CD4-positive, alpha-beta T cell treated with Interferon gamma for 1 hour (primary cell): Measurements from ENCODE around the gene C4A.
"Not testable (repeated sequence)": the region's sequence is repeated elsewhere in the genome, so short reads cannot be mapped to it uniquely, and the experiment has no call there.

Experiments
- DNase-seq: peaks from one replicate; pipeline ENCODE4 v3.0.0-alpha.2; 2020

Gene C4A

DNA sequence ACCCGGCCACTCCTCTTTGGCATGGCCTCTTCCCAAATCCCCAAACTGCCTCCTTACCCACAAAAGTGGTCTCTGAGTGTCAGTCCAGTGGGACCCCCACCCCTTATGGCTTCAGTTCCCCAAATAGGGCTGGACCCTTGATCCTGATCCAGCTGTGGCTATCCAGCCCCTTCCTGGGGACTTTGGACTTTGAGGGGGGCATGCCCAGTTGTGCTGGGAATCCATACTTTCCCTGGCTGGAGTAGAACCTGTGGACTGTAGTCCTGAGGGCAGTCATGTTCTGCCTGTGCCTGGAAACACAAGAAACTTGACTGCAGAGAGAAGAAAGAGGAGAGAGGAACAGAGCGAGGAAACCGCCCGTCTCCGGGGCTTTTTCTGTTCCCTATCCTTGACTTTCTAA, 55.3 kb downstream of the C4A start:
- not testable (repeated sequence) for DNase-seq

DNA sequence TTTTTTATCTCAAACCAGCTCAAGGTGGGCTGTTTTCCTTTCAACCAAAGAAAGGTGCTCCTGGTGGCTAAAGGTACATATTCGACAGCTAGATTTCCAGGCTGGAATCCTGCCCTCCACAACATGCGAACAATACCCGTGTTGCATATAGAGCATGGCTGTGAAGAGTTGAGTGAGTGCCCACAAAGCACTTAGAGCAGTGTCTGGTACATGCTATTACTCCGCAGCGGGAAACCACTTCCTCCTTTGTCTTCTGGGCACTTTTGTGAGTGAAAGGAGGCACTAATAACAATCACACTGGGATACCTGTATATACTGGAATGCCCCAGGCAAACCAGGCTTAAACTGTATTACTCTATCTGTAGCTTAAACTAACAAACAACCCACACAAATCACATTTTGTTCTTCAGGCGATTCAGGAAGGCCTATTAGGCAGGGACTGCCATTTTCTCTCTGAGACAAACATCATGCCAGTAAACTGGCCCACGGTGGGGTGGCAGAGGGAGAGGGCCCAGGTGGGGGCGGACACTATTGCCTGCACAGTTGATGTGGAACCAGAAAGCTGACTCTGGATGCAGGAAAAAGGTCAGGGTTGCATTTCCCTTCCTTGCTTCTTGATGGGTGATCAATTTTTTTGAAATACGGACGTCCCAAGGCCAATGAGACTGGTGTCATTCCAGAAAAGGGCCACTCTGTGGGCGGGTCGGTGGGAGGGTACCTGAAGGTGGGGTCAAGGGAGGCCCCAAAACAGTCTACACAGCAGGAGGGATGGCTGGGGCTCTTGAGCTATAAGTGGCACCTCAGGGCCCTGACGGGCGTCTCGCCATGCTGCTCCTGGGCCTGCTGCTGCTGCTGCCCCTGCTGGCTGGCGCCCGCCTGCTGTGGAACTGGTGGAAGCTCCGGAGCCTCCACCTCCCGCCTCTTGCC, 56.0 kb downstream of the C4A start, which contains the start of gene CYP21A2:
CYP21A2 (plus strand) TSS at position 818 of the 927 bp plus-strand sequence; CDS start at position 826, 8 bp downstream.
- not testable (repeated sequence) for DNase-seq

DNA sequence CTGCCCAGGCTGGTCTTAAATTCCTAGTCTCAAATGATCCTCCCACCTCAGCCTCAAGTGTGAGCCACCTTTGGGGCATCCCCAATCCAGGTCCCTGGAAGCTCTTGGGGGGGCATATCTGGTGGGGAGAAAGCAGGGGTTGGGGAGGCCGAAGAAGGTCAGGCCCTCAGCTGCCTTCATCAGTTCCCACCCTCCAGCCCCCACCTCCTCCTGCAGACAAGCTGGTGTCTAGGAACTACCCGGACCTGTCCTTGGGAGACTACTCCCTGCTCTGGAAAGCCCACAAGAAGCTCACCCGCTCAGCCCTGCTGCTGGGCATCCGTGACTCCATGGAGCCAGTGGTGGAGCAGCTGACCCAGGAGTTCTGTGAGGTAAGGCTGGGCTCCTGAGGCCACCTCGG, 57.0 kb downstream of the C4A start:
- not testable (repeated sequence) for DNase-seq

DNA sequence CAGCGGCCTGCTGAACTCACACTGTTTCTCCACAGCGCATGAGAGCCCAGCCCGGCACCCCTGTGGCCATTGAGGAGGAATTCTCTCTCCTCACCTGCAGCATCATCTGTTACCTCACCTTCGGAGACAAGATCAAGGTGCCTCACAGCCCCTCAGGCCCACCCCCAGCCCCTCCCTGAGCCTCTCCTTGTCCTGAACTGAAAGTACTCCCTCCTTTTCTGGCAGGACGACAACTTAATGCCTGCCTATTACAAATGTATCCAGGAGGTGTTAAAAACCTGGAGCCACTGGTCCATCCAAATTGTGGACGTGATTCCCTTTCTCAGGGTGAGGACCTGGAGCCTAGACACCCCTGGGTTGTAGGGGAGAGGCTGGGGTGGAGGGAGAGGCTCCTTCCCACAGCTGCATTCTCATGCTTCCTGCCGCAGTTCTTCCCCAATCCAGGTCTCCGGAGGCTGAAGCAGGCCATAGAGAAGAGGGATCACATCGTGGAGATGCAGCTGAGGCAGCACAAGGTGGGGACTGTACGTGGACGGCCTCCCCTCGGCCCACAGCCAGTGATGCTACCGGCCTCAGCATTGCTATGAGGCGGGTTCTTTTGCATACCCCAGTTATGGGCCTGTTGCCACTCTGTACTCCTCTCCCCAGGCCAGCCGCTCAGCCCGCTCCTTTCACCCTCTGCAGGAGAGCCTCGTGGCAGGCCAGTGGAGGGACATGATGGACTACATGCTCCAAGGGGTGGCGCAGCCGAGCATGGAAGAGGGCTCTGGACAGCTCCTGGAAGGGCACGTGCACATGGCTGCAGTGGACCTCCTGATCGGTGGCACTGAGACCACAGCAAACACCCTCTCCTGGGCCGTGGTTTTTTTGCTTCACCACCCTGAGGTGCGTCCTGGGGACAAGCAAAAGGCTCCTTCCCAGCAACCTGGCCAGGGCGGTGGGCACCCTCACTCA, 57.7 kb downstream of the C4A start:
- DNase-seq = not testable (repeated sequence)

DNA sequence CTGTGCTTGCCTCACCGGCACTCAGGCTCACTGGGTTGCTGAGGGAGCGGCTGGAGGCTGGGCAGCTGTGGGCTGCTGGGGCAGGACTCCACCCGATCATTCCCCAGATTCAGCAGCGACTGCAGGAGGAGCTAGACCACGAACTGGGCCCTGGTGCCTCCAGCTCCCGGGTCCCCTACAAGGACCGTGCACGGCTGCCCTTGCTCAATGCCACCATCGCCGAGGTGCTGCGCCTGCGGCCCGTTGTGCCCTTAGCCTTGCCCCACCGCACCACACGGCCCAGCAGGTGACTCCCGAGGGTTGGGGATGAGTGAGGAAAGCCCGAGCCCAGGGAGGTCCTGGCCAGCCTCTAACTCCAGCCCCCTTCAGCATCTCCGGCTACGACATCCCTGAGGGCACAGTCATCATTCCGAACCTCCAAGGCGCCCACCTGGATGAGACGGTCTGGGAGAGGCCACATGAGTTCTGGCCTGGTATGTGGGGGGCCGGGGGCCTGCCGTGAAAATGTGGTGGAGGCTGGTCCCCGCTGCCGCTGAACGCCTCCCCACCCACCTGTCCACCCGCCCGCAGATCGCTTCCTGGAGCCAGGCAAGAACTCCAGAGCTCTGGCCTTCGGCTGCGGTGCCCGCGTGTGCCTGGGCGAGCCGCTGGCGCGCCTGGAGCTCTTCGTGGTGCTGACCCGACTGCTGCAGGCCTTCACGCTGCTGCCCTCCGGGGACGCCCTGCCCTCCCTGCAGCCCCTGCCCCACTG, 58.6 kb downstream of the C4A start:
- DNase-seq = not testable (repeated sequence)

DNA sequence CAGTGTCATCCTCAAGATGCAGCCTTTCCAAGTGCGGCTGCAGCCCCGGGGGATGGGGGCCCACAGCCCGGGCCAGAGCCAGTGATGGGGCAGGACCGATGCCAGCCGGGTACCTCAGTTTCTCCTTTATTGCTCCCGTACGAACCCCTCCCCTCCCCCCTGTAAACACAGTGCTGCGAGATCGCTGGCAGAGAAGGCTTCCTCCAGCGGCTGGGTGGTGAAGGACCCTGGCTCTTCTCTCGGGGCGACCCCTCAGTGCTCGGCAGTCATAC, 59.1 kb downstream of the C4A start:
- DNase-seq = not testable (repeated sequence)

DNA sequence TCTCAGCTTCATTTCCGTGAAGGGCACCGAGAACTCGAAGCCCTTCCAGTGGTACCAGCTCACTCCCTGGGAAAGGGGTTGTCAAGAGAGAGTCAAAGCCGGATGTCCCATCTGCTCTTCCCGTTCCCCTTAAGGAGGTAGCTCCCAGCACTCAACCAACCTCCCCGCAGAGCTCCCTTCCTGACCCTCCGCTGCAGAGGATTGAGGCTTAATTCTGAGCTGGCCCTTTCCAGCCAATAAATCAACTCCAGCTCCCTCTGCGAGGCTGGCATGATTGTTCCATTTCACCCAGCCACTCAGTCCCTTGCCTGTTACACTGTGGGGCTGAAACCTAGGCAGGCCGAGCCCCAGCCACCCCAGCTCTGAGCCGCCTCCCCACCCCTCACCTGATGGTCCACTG, 59.5 kb downstream of the C4A start:
- DNase-seq = not testable (repeated sequence)

DNA sequence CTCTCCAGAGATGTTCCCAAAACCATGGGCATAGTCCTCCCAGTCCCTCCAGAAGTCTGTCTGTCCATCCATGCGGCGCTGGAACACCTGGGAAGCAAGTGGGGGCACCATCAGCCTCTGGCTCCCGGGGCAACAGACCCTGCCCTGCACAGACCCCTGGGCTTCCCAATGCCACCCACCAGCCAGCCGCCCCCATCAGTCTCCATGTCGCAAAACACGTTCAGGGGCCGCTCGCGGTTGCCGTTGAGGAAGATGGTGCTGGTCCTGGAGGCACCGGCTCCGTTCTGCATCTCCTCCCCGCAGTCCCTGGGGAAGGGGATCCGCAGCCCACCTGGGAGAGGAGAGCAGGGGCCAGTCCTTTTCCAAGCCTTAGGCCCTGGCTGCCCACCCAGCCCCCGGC, 60.4 kb downstream of the C4A start:
- DNase-seq = not testable (repeated sequence)

DNA sequence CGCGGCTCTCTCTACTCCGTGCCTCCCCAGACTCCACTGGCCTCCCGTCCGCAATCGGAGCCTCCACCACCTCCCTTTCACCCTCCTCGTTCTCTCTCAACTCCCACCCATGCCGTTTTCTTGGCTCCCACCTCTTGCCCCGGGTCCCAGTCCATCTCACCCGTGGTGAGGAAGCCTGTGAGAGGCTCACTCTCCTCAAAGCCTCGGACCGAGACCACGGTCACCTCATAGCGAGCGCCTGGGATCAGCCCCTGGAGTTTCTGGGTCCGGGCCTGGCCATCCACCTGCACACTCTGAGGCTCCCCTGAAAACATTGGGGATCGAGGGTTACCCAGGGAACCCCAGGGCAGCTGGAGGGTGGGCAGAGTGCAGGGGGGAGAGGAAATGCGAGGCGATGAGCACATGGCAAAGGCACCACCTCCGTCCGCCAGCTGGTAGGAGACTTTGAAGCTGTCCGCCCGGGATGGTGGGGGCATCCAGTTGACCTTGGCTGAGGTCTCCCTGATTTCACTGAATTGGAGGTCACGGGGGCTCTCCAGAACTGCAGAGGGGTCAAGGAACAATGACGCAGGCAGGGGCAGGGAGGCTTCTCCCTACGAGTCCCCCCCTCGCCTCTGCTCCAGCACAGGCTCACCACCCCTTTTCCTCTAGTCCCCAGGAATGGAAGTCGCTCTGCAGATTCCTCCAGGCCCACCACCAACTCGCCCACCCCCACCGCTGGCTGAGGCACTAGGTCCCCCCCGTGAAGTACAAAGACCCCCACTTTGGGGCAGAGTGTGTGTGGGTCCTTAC, 61.9 kb downstream of the C4A start:
- DNase-seq = not testable (repeated sequence)

DNA sequence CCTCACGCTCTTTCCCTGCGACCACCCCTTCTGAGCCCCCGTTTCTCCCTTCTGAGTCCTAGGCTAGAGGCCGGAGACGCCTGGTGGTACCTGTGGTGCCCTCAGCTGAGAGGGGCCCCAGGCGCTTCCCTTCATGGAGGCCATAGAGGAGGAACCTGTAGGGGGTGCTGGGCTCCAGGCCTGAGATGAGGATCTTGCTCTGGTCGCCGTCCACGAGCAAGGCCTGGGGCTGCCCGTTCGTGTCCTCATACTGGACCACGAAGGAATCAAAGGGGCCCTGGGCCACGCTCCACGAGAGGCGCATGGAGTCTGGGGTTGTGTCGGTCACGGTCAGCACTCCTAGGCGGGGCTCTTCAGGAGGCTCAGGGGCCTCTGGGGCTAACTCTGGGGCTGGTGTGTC, 63.1 kb downstream of the C4A start:
- not testable (repeated sequence) for DNase-seq

DNA sequence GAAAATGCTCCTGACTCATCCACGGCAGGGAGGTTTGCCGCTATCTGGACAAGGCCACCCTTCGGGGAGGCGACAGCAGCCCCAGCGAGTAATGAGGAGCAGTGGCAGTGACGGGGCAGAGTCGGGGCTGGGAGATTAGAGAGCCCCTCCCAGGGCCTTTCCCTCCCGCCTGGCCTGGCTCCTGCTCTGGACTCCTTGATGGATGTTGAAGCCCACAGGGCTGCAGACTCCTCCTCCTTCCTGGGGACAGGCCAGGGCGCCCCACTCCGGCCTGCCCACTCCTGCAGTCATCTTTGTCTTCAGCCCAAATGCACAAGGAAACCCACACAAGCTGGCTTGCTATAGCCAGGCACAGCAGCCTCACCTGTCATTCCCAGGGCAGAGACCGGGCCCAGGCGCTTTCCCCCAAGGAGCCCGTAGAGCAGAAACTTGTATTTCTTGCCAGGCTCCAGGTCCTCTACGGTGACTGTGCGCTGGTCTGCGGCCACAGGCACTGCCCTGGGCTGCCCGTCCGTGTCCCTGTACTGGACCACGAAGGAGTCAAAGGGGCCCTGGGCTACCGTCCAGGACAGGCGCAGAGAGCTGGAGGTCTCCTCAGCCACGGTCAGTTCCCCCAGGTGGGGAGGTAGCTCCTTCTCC, 64.1 kb downstream of the C4A start:
- DNase-seq = no peak

DNA sequence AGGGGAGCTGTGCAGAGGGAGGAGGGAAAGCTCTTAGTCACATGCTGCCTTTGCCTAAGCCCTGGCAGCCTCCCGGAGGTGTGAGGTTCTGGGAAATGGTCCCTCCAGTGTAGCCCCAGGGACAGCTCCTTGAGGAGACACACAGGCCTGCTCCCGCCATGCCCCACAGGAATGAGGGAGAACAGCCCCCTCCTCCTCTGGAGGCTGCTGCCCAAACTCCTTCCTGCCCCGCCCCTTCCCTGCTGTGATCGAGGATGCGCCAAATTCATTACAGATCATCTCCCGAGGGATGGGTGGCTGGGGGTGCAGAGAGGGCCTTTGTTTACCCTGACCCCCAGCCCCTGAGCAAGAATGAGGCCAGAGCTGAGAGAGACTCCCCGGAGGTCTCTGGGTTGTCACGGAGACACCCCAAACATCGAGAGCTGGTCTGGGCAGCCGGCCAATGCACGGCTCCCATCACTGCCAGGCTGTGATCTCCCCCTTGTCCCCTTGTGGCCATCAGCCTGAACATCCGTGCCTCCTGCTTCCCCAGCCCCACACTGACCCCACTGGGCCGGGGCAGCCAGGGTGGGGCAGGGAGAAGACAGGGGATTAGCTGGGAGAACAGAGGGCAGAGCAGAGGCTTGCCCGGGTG, 64.7 kb downstream of the C4A start:
- no peak for DNase-seq

DNA sequence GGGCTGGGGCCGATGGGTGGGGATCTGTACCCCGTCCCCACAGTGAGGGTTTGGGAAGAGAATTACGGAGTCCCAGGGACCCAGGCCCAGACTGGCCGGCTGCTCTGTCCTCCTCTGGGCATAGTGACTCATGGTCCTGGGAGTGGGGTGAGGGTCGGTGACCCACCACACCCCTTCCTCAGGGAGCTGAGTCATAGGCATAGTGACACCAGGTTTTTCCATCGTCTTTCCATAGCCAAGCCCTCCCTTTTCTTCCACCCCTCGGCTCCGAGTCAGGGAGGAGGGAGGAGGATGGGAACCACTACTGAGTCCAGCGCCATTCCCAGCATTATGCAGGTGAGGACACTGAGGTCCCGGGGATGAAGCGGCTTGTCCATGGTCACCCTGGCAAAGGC, 65.2 kb downstream of the C4A start:
- no peak for DNase-seq

DNA sequence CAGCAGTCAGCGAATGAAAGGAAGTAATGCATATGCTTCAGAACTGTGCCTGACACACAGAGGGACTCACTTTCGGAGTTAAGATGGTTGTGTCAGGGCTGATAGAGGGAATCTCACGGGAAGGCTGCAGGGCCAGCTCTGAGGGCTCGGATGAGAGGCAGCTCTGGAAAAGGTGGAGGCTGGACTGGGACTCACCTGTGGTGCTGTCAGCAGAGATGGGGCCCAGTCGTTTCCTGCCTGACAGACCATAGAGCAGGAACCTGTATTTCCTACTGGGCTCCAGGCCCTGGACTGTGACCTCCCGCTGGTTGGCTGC, 65.6 kb downstream of the C4A start:
- no peak for DNase-seq

DNA sequence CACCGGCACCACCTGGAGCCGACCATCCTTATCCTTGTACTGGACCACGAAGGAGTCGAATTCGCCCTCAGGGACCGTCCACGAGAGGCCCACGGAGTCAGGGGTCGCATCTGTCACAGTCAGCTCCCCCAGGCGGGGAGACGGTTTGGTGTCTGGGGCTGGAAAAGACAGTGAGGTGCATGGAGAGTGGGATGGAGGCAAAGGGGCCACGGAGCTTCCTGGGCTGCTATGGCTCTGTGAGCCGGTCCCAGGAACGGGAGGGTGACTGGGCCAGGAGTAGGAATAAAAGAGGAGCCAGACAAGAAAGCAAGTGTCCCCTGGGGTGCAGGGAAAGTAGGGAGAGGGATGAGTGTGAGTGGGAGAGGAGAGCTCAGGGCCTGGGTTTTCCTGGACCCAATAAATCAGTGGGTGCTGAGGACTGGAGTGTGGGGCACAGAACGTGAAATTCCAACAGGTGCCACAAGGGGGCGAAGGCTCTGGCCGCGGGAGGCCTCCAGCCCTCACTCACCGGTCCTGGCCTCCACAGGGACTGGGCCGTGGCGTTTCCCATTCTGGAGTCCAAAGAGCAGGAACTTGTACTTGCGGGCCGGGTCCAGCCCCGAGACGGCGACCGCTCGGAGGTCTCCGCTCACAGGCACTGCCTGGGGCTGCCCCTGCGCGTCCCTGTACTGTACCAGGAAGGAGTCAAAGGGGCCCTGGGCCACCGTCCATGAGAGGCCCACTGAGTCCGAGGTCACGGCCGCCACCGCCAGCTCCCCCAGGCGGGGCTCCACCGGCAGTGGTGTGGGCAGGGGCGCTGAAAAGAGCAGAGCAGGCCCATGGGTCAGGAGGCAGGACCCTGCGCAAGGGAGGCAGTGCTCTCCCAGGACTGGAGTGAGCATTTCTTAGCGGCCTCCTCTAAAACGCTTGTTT, 66.3 kb downstream of the C4A start:
- DNase-seq = peak; percentile 46

DNA sequence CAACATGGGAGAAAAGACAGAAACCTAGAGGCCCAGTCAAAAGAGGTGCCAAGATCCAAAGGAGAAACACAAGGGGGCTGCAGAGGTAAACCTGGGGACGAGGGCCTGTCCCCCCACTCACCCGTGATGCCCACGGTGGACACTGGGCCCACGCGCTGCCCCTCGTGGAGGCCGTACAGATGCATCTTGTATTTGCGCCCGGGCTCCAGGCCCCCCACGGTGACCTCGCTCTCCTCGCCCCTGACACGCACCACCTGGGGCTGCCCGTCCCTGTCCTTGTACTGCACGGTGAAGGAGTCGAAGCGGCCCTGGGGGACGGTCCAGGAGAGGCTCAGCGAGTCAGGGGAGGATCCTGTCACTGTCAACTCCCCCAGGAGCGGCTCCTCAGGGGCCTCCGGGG, 67.3 kb downstream of the C4A start:
- DNase-seq = not testable (repeated sequence)

DNA sequence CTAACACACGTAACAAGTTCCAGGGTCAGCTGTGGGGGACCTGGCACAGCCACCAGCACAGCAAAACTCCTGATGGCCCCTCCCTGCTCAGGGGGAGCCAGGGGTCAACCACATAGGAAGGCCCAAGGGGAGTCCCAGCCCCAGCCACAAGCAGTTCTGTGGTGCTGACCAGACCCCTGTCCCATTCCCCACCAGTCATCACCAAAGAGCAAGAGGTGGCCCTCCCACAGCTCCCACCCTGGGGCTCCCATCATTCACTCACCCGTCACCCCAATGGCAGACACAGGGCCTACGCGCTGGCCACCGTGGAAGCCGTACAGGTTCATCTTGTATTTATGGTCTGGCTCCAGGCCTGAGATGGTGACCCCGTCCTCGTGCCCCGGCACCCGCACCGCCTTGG, 67.9 kb downstream of the C4A start:
- not testable (repeated sequence) for DNase-seq

DNA sequence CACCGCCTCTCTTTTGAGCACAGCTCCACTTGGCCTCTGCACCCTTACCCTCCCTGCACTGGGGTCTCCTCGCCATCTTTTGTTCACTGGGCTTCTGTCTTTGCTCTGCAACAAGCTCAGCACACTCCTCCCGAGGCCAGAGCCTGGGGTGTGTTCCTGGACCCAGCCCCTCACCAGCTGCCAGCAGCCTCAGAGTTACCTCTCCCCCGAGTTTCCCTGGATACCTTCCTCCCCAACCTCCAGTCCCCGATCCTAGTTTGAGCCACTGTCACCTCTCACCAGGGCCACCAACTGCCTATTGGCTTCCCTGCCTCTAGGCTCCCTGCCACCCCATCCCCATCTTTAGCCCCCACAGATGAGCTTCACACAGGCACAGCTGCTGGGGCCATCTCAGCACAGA, 68.7 kb downstream of the C4A start:
- no peak for DNase-seq
